Breast epithelium (tissue), 3 donors: ENCODE results near the gene SPATA12.

Experiments used
- CTCF ChIP-seq, 3 donors: fragments of 450-650 bp; IDR thresholded peaks; one replicate each; pipeline ENCODE4 v1.5.1; 2016 to 2017; ENCODE audit warnings: antibody characterized with exemption in 3 of 3, mild to moderate bottlenecking in 3 of 3, moderate library complexity in 3 of 3
- POLR2A ChIP-seq: fragments of 450-650 bp; IDR thresholded peaks from one replicate; pipeline ENCODE4 v1.6.1; 2016; ENCODE audit warnings: antibody characterized with exemption, mild to moderate bottlenecking, moderate library complexity

- no peak for TF ChIP-seq CTCF (IDR thresholded peaks at IDR 0.05)
- no peak for TF ChIP-seq POLR2A
These were observed 37.1 kb downstream of the SPATA12 start for GRCh38 chr3:57097536-57097935.
